Tibial artery (tissue), 4 donors: ENCODE measurements around the gene MARS1.

ENCODE experiments used
- DNase-seq, 2 donors: peaks; one replicate each; pipeline ENCODE4 v3.0.0-alpha.2; 2019
- H3K27ac ChIP-seq, 2 donors: fragments of 200-600 bp; sonication (generic) in 1 of 2; 1 replicate in 1 of 2; 2 replicates in 1 of 2; pipeline ENCODE4 v1.5.1; 2018 to 2019; ENCODE audit warnings: mild to moderate bottlenecking in 1 of 2
- H3K27me3 ChIP-seq, 2 donors: fragments of 200-600 bp; sonication (generic) in 1 of 2; one replicate each; pipeline versions ENCODE4 v1.5.1 to v1.6.0; 2016 to 2019
- H3K36me3 ChIP-seq, 3 donors: fragments of 200-600 bp; sonication (generic) in 2 of 3; one replicate each; pipeline ENCODE4 v1.5.1; 2016 to 2019; ENCODE audit warnings: mild to moderate bottlenecking in 2 of 3
- H3K4me1 ChIP-seq, 4 donors: fragments of 200-600 bp; sonication (generic) in 2 of 4; 1 replicate in 3 of 4; 2 replicates in 1 of 4; pipeline ENCODE4 v1.5.1; 2016 to 2019
- H3K4me3 ChIP-seq, 2 donors: fragments of 200-600 bp; sonication (generic) in 1 of 2; 1 replicate in 1 of 2; 2 replicates in 1 of 2; pipeline ENCODE4 v1.5.1; 2018 to 2019; ENCODE audit warnings: mild to moderate bottlenecking in 2 of 2
- H3K9me3 ChIP-seq, 3 donors: fragments of 200-600 bp; sonication (generic) in 1 of 3; one replicate each; pipeline ENCODE4 v1.5.1; 2016 to 2019
- CTCF ChIP-seq, 2 experiments: fragments of 200-600 bp in 1 of 2; fragments of 450-650 bp in 1 of 2; IDR thresholded peaks; one replicate each; pipeline ENCODE4 v1.5.1; 2017 to 2019; ENCODE audit warnings: antibody characterized with exemption in 2 of 2, mild to moderate bottlenecking in 1 of 2, moderate library complexity in 1 of 2
- intact Hi-C: fragments of 100-400 bp; cut with DNase I; formaldehyde crosslinking; loops from one replicate; pipeline ENCODE4 v1.15.0; 2023; ENCODE audit warnings: low total_unique reads

Gene MARS1

GRCh38 chr12:57471661-57472060 lies 16.2 kb upstream of the MARS1 start:
- TF ChIP-seq CTCF (IDR thresholded peaks at IDR 0.05), result no peak
- intact Hi-C loops, result no loop called here
- Histone ChIP-seq H3K27me3 (peaks cover 0 to 63% of the 10 kb centered on the region in 2 donors), H3K9me3 (no peaks in the 10 kb centered on the region), H3K4me1 (peaks cover 0 to 19% (median 14%) of the 10 kb centered on the region in 4 donors), H3K27ac (no peak overlapping the region), H3K36me3 (no peaks in the 10 kb centered on the region), H3K4me3 (no peak overlapping the region)
- no peak for DNase-seq

GRCh38 chr12:57472391-57472790 lies 15.5 kb upstream of the MARS1 start:
- no peak for TF ChIP-seq CTCF (IDR thresholded peaks at IDR 0.05)
- Histone ChIP-seq H3K4me3 (no peak overlapping the region), H3K27ac (no peak overlapping the region), H3K36me3 (no peaks in the 10 kb centered on the region), H3K27me3 (peaks cover 0 to 70% of the 10 kb centered on the region in 2 donors), H3K9me3 (no peaks in the 10 kb centered on the region), H3K4me1 (peaks cover 0 to 19% (median 14%) of the 10 kb centered on the region in 4 donors)
- intact Hi-C loops, result no loop called here
- no peak for DNase-seq

- peaks cover 0 to 76% of the 10 kb centered on the region in 2 donors for H3K27me3 ChIP-seq
- H3K27ac ChIP-seq, result no peak overlapping the region
- intact Hi-C loops, result no loop called here
- DNase-seq, result no peak
- no peaks in the 10 kb centered on the region for H3K9me3 ChIP-seq
- H3K36me3 ChIP-seq, result no peaks in the 10 kb centered on the region
- no peak overlapping the region for H3K4me3 ChIP-seq
- no peak for TF ChIP-seq CTCF (IDR thresholded peaks at IDR 0.05)
- peaks cover 0 to 19% (median 14%) of the 10 kb centered on the region in 4 donors for H3K4me1 ChIP-seq
Observed at GRCh38 chr12:57473392-57473791, 14.5 kb upstream of the MARS1 start.

GRCh38 chr12:57473886-57474285 lies 14.0 kb upstream of the MARS1 start:
- no peaks in the 10 kb centered on the region for H3K36me3 ChIP-seq
- intact Hi-C loops, result no loop called here
- no peak for DNase-seq
- H3K27me3 ChIP-seq, result peaks cover 0 to 80% of the 10 kb centered on the region in 2 donors
- no peak overlapping the region for H3K27ac ChIP-seq
- no peak for TF ChIP-seq CTCF (IDR thresholded peaks at IDR 0.05)
- H3K4me3 ChIP-seq, result no peak overlapping the region
- H3K4me1 ChIP-seq, result peaks cover 0 to 19% (median 14%) of the 10 kb centered on the region in 4 donors
- no peaks in the 10 kb centered on the region for H3K9me3 ChIP-seq

GRCh38 chr12:57474430-57474829 lies 13.4 kb upstream of the MARS1 start:
- Histone ChIP-seq H3K27me3 (peaks cover 0 to 81% of the 10 kb centered on the region in 2 donors), H3K36me3 (no peaks in the 10 kb centered on the region), H3K4me3 (no peak overlapping the region), H3K27ac (no peak overlapping the region), H3K4me1 (peaks cover 0 to 19% (median 14%) of the 10 kb centered on the region in 4 donors), H3K9me3 (no peaks in the 10 kb centered on the region)
- no peak for DNase-seq
- intact Hi-C loops, result no loop called here
- TF ChIP-seq CTCF (IDR thresholded peaks at IDR 0.05), result no peak

GRCh38 chr12:57474862-57475261 lies 13.0 kb upstream of the MARS1 start:
- Histone ChIP-seq H3K27me3 (peaks cover 0 to 81% of the 10 kb centered on the region in 2 donors), H3K27ac (no peak overlapping the region), H3K4me1 (peaks cover 0 to 19% (median 14%) of the 10 kb centered on the region in 4 donors), H3K9me3 (no peaks in the 10 kb centered on the region), H3K4me3 (peak overlapping the region in 1 of 2 donors; percentile 52), H3K36me3 (no peaks in the 10 kb centered on the region)
- intact Hi-C loops, result no loop called here
- DNase-seq, result no peak
- TF ChIP-seq CTCF (IDR thresholded peaks at IDR 0.05), result no peak
